Measurements from ENCODE around the gene PARD3.
A peak's percentile ranks its signal among the peaks of the same experiment; 100 is the strongest.

Gene PARD3

GRCh38 chr10:34643620-34644019 is 171.5 kb downstream of the PARD3 start:
- DNase-seq: no peak

- no peak for DNase-seq
Observed at GRCh38 chr10:34641913-34642558, 173.1 kb downstream of the PARD3 start.

- DNase-seq: no peak
Observed at GRCh38 chr10:34641147-34641912, 173.8 kb downstream of the PARD3 start.

GRCh38 chr10:34638406-34639054 is 176.6 kb downstream of the PARD3 start:
- DNase-seq: peak; percentile 84

- DNase-seq: peak; percentile 66
Observed at GRCh38 chr10:34637418-34637911, 177.6 kb downstream of the PARD3 start.

GRCh38 chr10:34635111-34635510 is 180.0 kb downstream of the PARD3 start:
- DNase-seq: no peak

- no peak for DNase-seq
Observed at GRCh38 chr10:34633374-34633773, 181.7 kb downstream of the PARD3 start.

- DNase-seq: no peak
Observed at GRCh38 chr10:34629084-34629483, 186.0 kb downstream of the PARD3 start.

GRCh38 chr10:34628174-34628796 is 186.8 kb downstream of the PARD3 start:
- no peak for DNase-seq

GRCh38 chr10:34627741-34628140 is 187.4 kb downstream of the PARD3 start:
- no peak for DNase-seq

- no peak for DNase-seq
Observed at GRCh38 chr10:34627331-34627730, 187.8 kb downstream of the PARD3 start.

GRCh38 chr10:34626158-34626880 is 188.8 kb downstream of the PARD3 start:
- no peak for DNase-seq

- DNase-seq: no peak
Observed at GRCh38 chr10:34624323-34625153, 190.6 kb downstream of the PARD3 start.

GRCh38 chr10:34622945-34623344 is 192.2 kb downstream of the PARD3 start:
- DNase-seq: no peak

GRCh38 chr10:34618611-34619010 is 196.5 kb downstream of the PARD3 start:
- no peak for DNase-seq

- DNase-seq: no peak
Observed at GRCh38 chr10:34615770-34616169, 199.3 kb downstream of the PARD3 start.

- no peak for DNase-seq
Observed at GRCh38 chr10:34613491-34613890, 201.6 kb downstream of the PARD3 start.

- no peak for DNase-seq
Observed at GRCh38 chr10:34612938-34613337, 202.2 kb downstream of the PARD3 start.

- DNase-seq: no peak
Observed at GRCh38 chr10:34612446-34612845, 202.7 kb downstream of the PARD3 start.

GRCh38 chr10:34609287-34609940 is 205.7 kb downstream of the PARD3 start:
- DNase-seq: no peak

- DNase-seq: no peak
Observed at GRCh38 chr10:34607894-34608293, 207.2 kb downstream of the PARD3 start.

Measured in suppressor macrophage treated with lipopolysaccharide for 4 hours (primary cell).